CD4-positive, CD25-positive, alpha-beta regulatory T cell (primary cell): Measurements from ENCODE around the gene SLC7A6OS. TPM values are rescaled to one million over a fixed set of nuclear protein-coding genes. Genes with fewer than 3 reads are reported as not detected.

ENCODE experiments used
- ATAC-seq, 2 donors: fragments of 150-1000 bp; cut with Tn5 transposase; one replicate each; pipeline ENCODE4 v1.10.0; 2021; ENCODE audit warnings: low read depth in 2 of 2, moderate number of reproducible peaks in 2 of 2, moderate library complexity in 1 of 2
- DNase-seq, 3 donors: peaks; one replicate each; pipeline versions ENCODE4 v3.0.0 to v3.0.0-alpha.2; 2012 to 2022; ENCODE audit warnings: mixed read lengths in 1 of 3
- H3K27ac ChIP-seq: one replicate; pipeline ENCODE4 v1.7.0; 2013; ENCODE audit warnings: mild to moderate bottlenecking, low read length; ENCODE audit not compliant: insufficient read depth, poor library complexity, severe bottlenecking
- H3K27me3 ChIP-seq: one replicate; pipeline ENCODE4 v1.7.0; 2013; ENCODE audit warnings: low read length; ENCODE audit not compliant: control insufficient read depth, insufficient read depth
- H3K36me3 ChIP-seq: one replicate; pipeline ENCODE4 v1.7.0; 2013; ENCODE audit warnings: mild to moderate bottlenecking, low read length, moderate library complexity; ENCODE audit not compliant: control insufficient read depth, insufficient read depth
- H3K4me1 ChIP-seq: 2 replicates; pipeline ENCODE4 v1.7.0; 2013; ENCODE audit warnings: mild to moderate bottlenecking, low read length; ENCODE audit not compliant: insufficient read depth, control insufficient read depth, poor library complexity, severe bottlenecking
- H3K4me3 ChIP-seq: one replicate; pipeline ENCODE4 v1.7.0; 2013; ENCODE audit warnings: low read depth, mild to moderate bottlenecking, low read length, moderate library complexity
- H3K9me3 ChIP-seq, 2 experiments: 1 replicate in 1 of 2; 2 replicates in 1 of 2; pipeline ENCODE4 v1.7.0; 2013; ENCODE audit warnings: low read length in 2 of 2, mild to moderate bottlenecking in 1 of 2, moderate library complexity in 1 of 2; ENCODE audit not compliant: control insufficient read depth in 2 of 2
- H3K27ac Mint-ChIP-seq, 3 donors: one replicate each; pipeline ENCODE4 v1.8.0; 2020 to 2022; ENCODE audit warnings: mild to moderate bottlenecking in 3 of 3, mixed read lengths in 3 of 3, moderate library complexity in 2 of 3
- H3K27me3 Mint-ChIP-seq: one replicate; pipeline ENCODE4 v1.8.0; 2022; ENCODE audit warnings: mild to moderate bottlenecking, mixed read lengths
- H3K36me3 Mint-ChIP-seq: one replicate; pipeline ENCODE4 v1.8.0; 2020; ENCODE audit warnings: mixed read lengths
- H3K4me1 Mint-ChIP-seq, 4 donors: one replicate each; pipeline ENCODE4 v1.8.0; 2020 to 2022; ENCODE audit warnings: mixed read lengths in 4 of 4, mild to moderate bottlenecking in 1 of 4
- H3K4me3 Mint-ChIP-seq, 4 donors: one replicate each; pipeline ENCODE4 v1.8.0; 2020 to 2022; ENCODE audit warnings: mild to moderate bottlenecking in 4 of 4, mixed read lengths in 4 of 4, moderate library complexity in 3 of 4
- H3K9me3 Mint-ChIP-seq, 7 donors: one replicate each; pipeline ENCODE4 v1.8.0; 2020 to 2022; ENCODE audit warnings: mixed read lengths in 7 of 7, mild to moderate bottlenecking in 3 of 7, moderate library complexity in 2 of 7
- polyA plus RNA-seq, 4 donors: library from polyadenylated mRNA; unstranded; fragments of 300-500 nt; fragmentation: Illumina TruSeq; gene quantifications; one replicate each; pipeline ENCODE4 v1.2.3, GENCODE V29; 2021
- total RNA-seq: library from RNA; stranded (reverse); gene quantifications from one replicate; pipeline ENCODE4 v1.2.3, GENCODE V29; 2022

SLC7A6OS gene
- total and polyA plus RNA-seq, 5 donors from 2014 or later, result 23.7 to 38.4 (median 27.6) TPM

- Histone ChIP-seq H3K27ac (no peak overlapping the region), H3K4me1 (no peaks in the 10 kb centered on the region), H3K27me3 (no peaks in the 10 kb centered on the region), H3K4me3 (no peak overlapping the region), H3K9me3 (no peaks in the 10 kb centered on the region), H3K36me3 (peaks cover 86% of the 10 kb centered on the region)
- Mint-ChIP-seq H3K27ac (no peak overlapping the region), H3K9me3 (no peaks in the 10 kb centered on the region), H3K4me1 (peaks cover 0 to 6% (median 3%) of the 10 kb centered on the region in 4 donors), H3K4me3 (no peak overlapping the region), H3K27me3 (no peaks in the 10 kb centered on the region), H3K36me3 (peaks cover 45% of the 10 kb centered on the region)
- DNase-seq, result no peak
- no peak for ATAC-seq
Measured at GRCh38 chr16:68348639-68349445, 38.1 kb upstream of the SLC7A6OS start.

- Histone ChIP-seq H3K9me3 (no peaks in the 10 kb centered on the region), H3K4me3 (no peak overlapping the region), H3K4me1 (no peaks in the 10 kb centered on the region), H3K27ac (no peak overlapping the region), H3K36me3 (peaks cover 83% of the 10 kb centered on the region), H3K27me3 (no peaks in the 10 kb centered on the region)
- Mint-ChIP-seq H3K4me1 (peaks cover 0 to 6% (median 3%) of the 10 kb centered on the region in 4 donors), H3K4me3 (no peak overlapping the region), H3K9me3 (no peaks in the 10 kb centered on the region), H3K27ac (peak overlapping the region in 1 of 3 donors; percentile 67), H3K36me3 (peaks cover 45% of the 10 kb centered on the region), H3K27me3 (no peaks in the 10 kb centered on the region)
- DNase-seq, result no peak
- ATAC-seq, result no peak
Measured at GRCh38 chr16:68347605-68348004, 36.9 kb upstream of the SLC7A6OS start.

- Histone ChIP-seq H3K4me3 (no peak overlapping the region), H3K4me1 (no peaks in the 10 kb centered on the region), H3K9me3 (no peaks in the 10 kb centered on the region), H3K27ac (no peak overlapping the region), H3K36me3 (peaks cover 82% of the 10 kb centered on the region), H3K27me3 (no peaks in the 10 kb centered on the region)
- ATAC-seq (no peak), DNase-seq (no peak)
- no peak overlapping the region for H3K4me3 Mint-ChIP-seq
- H3K36me3 Mint-ChIP-seq, result peaks cover 45% of the 10 kb centered on the region
- H3K4me1 Mint-ChIP-seq, result peaks cover 0 to 6% (median 3%) of the 10 kb centered on the region in 4 donors
- H3K9me3 Mint-ChIP-seq, result no peaks in the 10 kb centered on the region
- H3K27ac Mint-ChIP-seq, result peak overlapping the region; percentile 20 to 82 (median 67)
- no peaks in the 10 kb centered on the region for H3K27me3 Mint-ChIP-seq
Measured at GRCh38 chr16:68346892-68347480, 36.2 kb upstream of the SLC7A6OS start.

- Mint-ChIP-seq H3K36me3 (peaks cover 44% of the 10 kb centered on the region), H3K9me3 (no peaks in the 10 kb centered on the region), H3K27ac (peak overlapping the region in 2 of 3 donors; percentile 10 to 67), H3K4me1 (peaks cover 0 to 6% (median 3%) of the 10 kb centered on the region in 4 donors), H3K27me3 (no peaks in the 10 kb centered on the region), H3K4me3 (no peak overlapping the region)
- Histone ChIP-seq H3K9me3 (no peaks in the 10 kb centered on the region), H3K4me3 (no peak overlapping the region), H3K4me1 (no peaks in the 10 kb centered on the region), H3K36me3 (peaks cover 76% of the 10 kb centered on the region), H3K27ac (no peak overlapping the region), H3K27me3 (no peaks in the 10 kb centered on the region)
- ATAC-seq (no peak), DNase-seq (no peak)
Measured at GRCh38 chr16:68345958-68346635, 35.4 kb upstream of the SLC7A6OS start.

GRCh38 chr16:68345351-68345810, 34.6 kb upstream of the SLC7A6OS start:
- H3K27ac Mint-ChIP-seq, result no peak overlapping the region
- no peak overlapping the region for H3K4me3 ChIP-seq
- peaks cover 77% of the 10 kb centered on the region for H3K36me3 ChIP-seq
- no peak overlapping the region for H3K27ac ChIP-seq
- no peaks in the 10 kb centered on the region for H3K9me3 Mint-ChIP-seq
- H3K27me3 ChIP-seq, result no peaks in the 10 kb centered on the region
- ATAC-seq (peak in 1 of 2 donors; percentile 34), DNase-seq (no peak)
- H3K27me3 Mint-ChIP-seq, result no peaks in the 10 kb centered on the region
- peaks cover 0 to 4% (median 3%) of the 10 kb centered on the region in 4 donors for H3K4me1 Mint-ChIP-seq
- H3K9me3 ChIP-seq, result no peaks in the 10 kb centered on the region
- H3K4me1 ChIP-seq, result no peaks in the 10 kb centered on the region
- H3K36me3 Mint-ChIP-seq, result peaks cover 49% of the 10 kb centered on the region
- H3K4me3 Mint-ChIP-seq, result no peak overlapping the region

GRCh38 chr16:68344252-68344651, 33.5 kb upstream of the SLC7A6OS start:
- no peak for ATAC-seq
- no peaks in the 10 kb centered on the region for H3K9me3 ChIP-seq
- H3K9me3 Mint-ChIP-seq, result no peaks in the 10 kb centered on the region
- H3K27ac ChIP-seq, result no peak overlapping the region
- peaks cover 0 to 4% (median 3%) of the 10 kb centered on the region in 4 donors for H3K4me1 Mint-ChIP-seq
- no peaks in the 10 kb centered on the region for H3K27me3 ChIP-seq
- H3K4me3 ChIP-seq, result no peak overlapping the region
- no peak for DNase-seq
- H3K27me3 Mint-ChIP-seq, result no peaks in the 10 kb centered on the region
- H3K4me3 Mint-ChIP-seq, result no peak overlapping the region
- no peaks in the 10 kb centered on the region for H3K4me1 ChIP-seq
- H3K36me3 Mint-ChIP-seq, result peaks cover 58% of the 10 kb centered on the region
- H3K36me3 ChIP-seq, result peaks cover 78% of the 10 kb centered on the region
- H3K27ac Mint-ChIP-seq, result no peak overlapping the region

- H3K27ac Mint-ChIP-seq, result peak overlapping the region in 1 of 3 donors; percentile 38
- Histone ChIP-seq H3K9me3 (no peaks in the 10 kb centered on the region), H3K4me1 (no peaks in the 10 kb centered on the region), H3K36me3 (peaks cover 77% of the 10 kb centered on the region), H3K27me3 (no peaks in the 10 kb centered on the region), H3K4me3 (no peak overlapping the region), H3K27ac (no peak overlapping the region)
- H3K4me1 Mint-ChIP-seq, result peaks cover 0 to 3% (median 3%) of the 10 kb centered on the region in 4 donors
- H3K4me3 Mint-ChIP-seq, result no peak overlapping the region
- no peaks in the 10 kb centered on the region for H3K9me3 Mint-ChIP-seq
- H3K27me3 Mint-ChIP-seq, result no peaks in the 10 kb centered on the region
- peaks cover 54% of the 10 kb centered on the region for H3K36me3 Mint-ChIP-seq
- DNase-seq (no peak), ATAC-seq (no peak)
Measured at GRCh38 chr16:68343137-68343536, 32.4 kb upstream of the SLC7A6OS start.
